ENCODE measurements around the gene MLEC. TPM values are rescaled to one million over a fixed set of nuclear protein-coding genes. Genes with fewer than 3 reads are reported as not detected.

Gene MLEC
- total RNA-seq, 4 donors from 2014 or later: 20.7 to 48.9 (median 34.3) TPM

DNA sequence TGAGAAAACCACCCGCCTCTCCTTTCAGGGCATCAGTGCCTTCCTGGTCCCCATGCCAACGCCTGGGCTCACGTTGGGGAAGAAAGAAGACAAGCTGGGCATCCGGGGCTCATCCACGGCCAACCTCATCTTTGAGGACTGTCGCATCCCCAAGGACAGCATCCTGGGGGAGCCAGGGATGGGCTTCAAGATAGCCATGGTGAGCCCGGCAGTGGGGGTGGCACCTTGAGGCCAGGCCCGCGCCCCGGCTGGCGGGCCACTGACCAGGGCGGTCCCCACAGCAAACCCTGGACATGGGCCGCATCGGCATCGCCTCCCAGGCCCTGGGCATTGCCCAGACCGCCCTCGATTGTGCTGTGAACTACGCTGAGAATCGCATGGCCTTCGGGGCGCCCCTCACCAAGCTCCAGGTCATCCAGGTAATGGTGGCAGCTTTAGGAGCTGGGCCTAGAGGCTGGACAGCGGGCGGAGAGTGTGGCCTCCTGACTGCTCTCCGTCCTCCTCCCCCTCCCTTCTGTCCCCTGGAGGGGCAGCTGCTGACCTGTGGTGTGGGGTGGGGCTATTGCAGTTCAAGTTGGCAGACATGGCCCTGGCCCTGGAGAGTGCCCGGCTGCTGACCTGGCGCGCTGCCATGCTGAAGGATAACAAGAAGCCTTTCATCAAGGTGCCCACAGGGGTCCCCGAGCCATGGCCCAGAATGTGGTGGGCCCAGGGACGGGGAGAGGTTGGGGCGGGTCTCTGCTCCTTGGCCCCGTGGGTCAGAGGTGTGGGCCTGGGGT is 51.5 kb downstream of the MLEC start:
- Histone ChIP-seq H3K9me3 (no peaks in the 10 kb centered on the region), H3K36me3 (peaks cover 0 to 31% (median 0%) of the 10 kb centered on the region in 3 donors), H3K27me3 (no peaks in the 10 kb centered on the region), H3K27ac (no peak overlapping the region), H3K4me3 (no peak overlapping the region), H3K4me1 (no peaks in the 10 kb centered on the region)
- WGBS, 2 donors: 100% methylated on average over 1 to 2 of the region's 31 CpGs
- TF ChIP-seq POLR2A (IDR thresholded peaks at IDR 0.05): no peak
- TF ChIP-seq, protein P1, sequence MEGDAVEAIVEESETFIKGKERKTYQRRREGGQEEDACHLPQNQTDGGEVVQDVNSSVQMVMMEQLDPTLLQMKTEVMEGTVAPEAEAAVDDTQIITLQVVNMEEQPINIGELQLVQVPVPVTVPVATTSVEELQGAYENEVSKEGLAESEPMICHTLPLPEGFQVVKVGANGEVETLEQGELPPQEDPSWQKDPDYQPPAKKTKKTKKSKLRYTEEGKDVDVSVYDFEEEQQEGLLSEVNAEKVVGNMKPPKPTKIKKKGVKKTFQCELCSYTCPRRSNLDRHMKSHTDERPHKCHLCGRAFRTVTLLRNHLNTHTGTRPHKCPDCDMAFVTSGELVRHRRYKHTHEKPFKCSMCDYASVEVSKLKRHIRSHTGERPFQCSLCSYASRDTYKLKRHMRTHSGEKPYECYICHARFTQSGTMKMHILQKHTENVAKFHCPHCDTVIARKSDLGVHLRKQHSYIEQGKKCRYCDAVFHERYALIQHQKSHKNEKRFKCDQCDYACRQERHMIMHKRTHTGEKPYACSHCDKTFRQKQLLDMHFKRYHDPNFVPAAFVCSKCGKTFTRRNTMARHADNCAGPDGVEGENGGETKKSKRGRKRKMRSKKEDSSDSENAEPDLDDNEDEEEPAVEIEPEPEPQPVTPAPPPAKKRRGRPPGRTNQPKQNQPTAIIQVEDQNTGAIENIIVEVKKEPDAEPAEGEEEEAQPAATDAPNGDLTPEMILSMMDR (IDR thresholded peaks at IDR 0.05): no peak
- DNase-seq: no peak
- intact Hi-C loops (cut with DNase I): no loop called here

DNA sequence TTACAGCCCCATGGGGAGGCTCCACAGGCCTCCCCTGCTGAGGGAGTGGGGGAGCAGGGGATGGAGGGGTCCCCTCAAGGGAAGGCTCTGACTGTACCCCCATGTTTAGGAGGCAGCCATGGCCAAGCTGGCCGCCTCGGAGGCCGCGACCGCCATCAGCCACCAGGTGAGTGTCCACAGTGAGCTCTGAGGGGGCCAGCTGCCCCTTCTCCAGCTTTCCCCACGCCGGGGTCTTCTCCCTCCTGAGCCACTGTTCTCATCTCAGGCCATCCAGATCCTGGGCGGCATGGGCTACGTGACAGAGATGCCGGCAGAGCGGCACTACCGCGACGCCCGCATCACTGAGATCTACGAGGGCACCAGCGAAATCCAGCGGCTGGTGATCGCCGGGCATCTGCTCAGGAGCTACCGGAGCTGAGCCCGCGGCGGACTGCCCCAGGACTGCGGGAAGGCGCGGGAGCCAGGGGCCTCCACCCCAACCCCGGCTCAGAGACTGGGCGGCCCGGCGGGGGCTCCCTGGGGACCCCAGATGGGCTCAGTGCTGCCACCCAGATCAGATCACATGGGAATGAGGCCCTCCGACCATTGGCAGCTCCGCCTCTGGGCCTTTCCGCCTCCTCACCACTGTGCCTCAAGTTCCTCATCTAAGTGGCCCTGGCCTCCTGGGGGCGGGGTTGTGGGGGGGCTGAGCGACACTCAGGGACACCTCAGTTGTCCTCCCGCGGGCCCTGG is 52.2 kb downstream of the MLEC start:
- intact Hi-C loops (cut with DNase I): no loop called here
- Histone ChIP-seq H3K4me3 (no peak overlapping the region), H3K36me3 (peaks cover 0 to 26% (median 0%) of the 10 kb centered on the region in 3 donors), H3K27me3 (no peaks in the 10 kb centered on the region), H3K4me1 (no peaks in the 10 kb centered on the region), H3K27ac (no peak overlapping the region), H3K9me3 (no peaks in the 10 kb centered on the region)
- 96 to 97% methylated on average over 7 to 9 of the region's 38 CpGs for WGBS, 2 donors
- no peak for TF ChIP-seq POLR2A (IDR thresholded peaks at IDR 0.05)
- TF ChIP-seq, protein P1 (IDR thresholded peaks at IDR 0.05): no peak
- no peak for DNase-seq

DNA sequence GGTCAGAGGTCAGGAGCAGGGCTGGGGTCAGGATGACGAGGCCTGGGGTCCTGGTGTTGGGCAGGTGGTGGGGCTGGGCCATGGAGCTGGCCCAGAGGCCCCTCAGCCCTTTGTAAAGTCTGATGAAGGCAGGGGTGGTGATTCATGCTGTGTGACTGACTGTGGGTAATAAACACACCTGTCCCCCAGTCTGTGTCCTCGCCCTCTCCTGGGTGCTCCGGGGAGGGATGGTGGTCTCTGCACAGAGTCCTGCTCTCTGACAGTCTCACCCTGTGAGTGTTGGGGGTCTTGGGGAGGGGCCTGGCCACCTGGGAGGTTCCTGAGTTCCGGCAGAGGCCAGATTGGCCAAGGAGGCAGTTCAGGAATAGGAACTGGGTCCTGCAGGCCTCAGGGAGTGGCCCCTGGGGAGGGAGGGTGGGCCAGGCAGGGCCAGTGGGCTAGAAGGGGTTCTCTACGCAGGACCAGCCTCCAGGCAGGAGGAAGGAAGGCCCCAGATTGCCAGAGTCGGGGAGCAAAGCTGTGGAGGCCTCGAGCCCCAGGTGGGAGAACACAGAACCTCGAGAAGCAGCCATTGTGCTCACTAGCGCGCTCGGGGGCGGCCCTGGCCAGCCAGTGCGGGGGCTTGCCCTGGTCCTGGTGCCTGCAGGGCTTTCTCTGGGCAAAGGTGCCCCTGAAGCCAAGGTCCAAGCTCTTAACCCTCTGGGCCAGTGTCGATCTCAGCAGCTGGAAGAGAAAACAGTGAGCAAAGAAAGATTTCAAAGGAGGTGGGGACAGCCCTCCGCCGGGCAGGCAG is 53.1 kb downstream of the MLEC start:
- Histone ChIP-seq H3K27me3 (no peaks in the 10 kb centered on the region), H3K36me3 (peaks cover 0 to 24% (median 0%) of the 10 kb centered on the region in 3 donors), H3K9me3 (no peaks in the 10 kb centered on the region), H3K4me3 (no peak overlapping the region), H3K27ac (no peak overlapping the region), H3K4me1 (no peaks in the 10 kb centered on the region)
- intact Hi-C loops (cut with DNase I): no loop called here
- DNase-seq: no peak
- TF ChIP-seq POLR2A (IDR thresholded peaks at IDR 0.05): no peak
- 62 to 81% methylated on average over 3 to 10 of the region's 16 CpGs for WGBS, 2 donors

DNA sequence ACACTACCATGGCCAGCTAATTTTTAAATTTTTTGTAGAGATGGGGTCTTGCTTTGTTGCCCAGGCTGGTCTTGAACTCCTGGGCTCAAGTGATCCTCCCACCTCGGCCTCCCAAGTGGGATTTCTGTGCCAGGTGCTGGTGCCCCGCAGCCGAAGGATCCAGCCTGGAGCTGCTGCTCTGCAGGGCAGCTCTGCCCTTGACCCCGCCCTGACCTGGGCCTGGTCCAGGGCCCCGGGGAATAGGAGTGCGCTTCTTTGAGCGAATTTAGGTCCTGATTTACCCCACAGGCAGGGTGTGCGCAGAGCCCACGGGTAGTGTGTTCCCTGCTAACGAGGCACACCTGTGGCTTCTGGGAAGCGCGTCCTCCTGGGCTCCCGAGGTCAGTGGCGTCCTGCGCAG is 53.9 kb downstream of the MLEC start:
- no peaks in the 10 kb centered on the region for H3K27me3 ChIP-seq
- peaks cover 0 to 24% (median 0%) of the 10 kb centered on the region in 3 donors for H3K36me3 ChIP-seq
- TF ChIP-seq, protein P1 (IDR thresholded peaks at IDR 0.05): no peak
- no peak for TF ChIP-seq POLR2A (IDR thresholded peaks at IDR 0.05)
- DNase-seq: no peak
- H3K4me3 ChIP-seq: no peak overlapping the region
- no peak overlapping the region for H3K27ac ChIP-seq
- 75 to 91% methylated on average over 4 to 7 of the region's 15 CpGs for WGBS, 2 donors
- no peaks in the 10 kb centered on the region for H3K4me1 ChIP-seq
- H3K9me3 ChIP-seq: no peaks in the 10 kb centered on the region
- intact Hi-C loops (cut with DNase I): no loop called here

DNA sequence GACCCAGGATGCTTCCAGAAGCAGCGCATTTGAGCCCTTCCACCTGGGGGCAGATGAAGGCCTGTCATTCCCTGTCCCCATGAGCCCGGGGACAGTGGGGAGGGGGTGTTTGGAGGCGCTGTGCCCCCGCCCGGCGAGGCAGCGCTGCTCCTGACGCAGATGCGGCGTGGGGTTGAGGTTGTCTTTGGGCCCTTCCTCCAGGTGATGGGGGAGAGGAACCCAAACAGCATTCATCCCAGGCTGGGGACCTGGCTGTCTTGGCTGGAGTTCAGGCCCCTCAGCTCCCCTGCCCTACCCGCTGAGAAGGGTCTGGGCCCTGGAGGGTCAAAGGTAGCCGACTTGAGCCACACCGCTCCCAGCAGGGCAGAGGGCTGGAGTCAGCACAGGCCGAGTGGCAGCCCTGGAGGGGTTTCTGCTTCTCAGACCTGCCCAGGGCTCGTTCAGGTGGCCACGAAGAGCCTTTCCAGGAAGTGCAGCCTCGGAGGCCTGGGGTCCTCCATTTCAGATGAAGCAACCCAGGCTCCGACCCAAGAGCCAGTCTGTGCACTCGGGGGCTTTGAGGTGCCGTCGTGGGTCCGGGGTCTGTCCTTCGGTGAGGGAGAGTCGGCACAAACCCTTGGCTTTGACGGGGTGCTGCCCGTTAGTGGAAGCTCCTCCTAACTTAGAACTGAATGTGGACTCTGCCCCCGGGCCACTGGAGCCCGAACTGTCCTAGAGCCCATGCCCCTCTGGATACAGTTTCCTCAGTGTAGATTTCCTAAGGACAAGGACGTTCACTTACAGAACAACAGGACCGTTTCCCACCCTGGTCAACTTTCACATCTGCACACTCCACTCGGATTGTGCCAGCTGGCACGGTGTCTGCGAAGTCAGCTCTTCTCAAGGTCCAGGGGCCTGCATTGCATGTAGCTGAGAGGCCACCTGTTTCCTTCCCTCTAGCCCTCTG is 54.8 kb downstream of the MLEC start:
- Histone ChIP-seq H3K4me3 (no peak overlapping the region), H3K4me1 (no peaks in the 10 kb centered on the region), H3K36me3 (peaks cover 0 to 24% (median 0%) of the 10 kb centered on the region in 3 donors), H3K27ac (no peak overlapping the region), H3K9me3 (no peaks in the 10 kb centered on the region), H3K27me3 (no peaks in the 10 kb centered on the region)
- 61 to 81% methylated on average over 8 to 16 of the region's 33 CpGs for WGBS, 2 donors
- no peak for DNase-seq
- intact Hi-C loops (cut with DNase I): no loop called here
- TF ChIP-seq, protein P1 (IDR thresholded peaks at IDR 0.05): no peak
- TF ChIP-seq POLR2A (IDR thresholded peaks at IDR 0.05): no peak
